Endothelial cell (in vitro differentiated cells): ENCODE results near the gene CCDC15. TPM values are rescaled to one million over a fixed set of nuclear protein-coding genes. Genes with fewer than 3 reads are reported as not detected.

Experiments
- DNase-seq: peaks from one replicate; pipeline ENCODE4 v3.0.0; 2021; ENCODE audit warnings: low spot score
- H3K27ac Mint-ChIP-seq: one replicate; pipeline ENCODE4 v1.8.0; 2021; ENCODE audit warnings: mixed read lengths, inconsistent platforms; ENCODE audit not compliant: unreplicated experiment
- H3K27me3 Mint-ChIP-seq: one replicate; pipeline ENCODE4 v1.8.0; 2021; ENCODE audit warnings: mild to moderate bottlenecking, moderate library complexity, mixed read lengths, inconsistent platforms; ENCODE audit not compliant: unreplicated experiment
- H3K36me3 Mint-ChIP-seq: one replicate; pipeline ENCODE4 v1.8.0; 2021; ENCODE audit warnings: mild to moderate bottlenecking, low read depth, mixed read lengths, inconsistent platforms; ENCODE audit not compliant: unreplicated experiment
- H3K4me1 Mint-ChIP-seq: one replicate; pipeline ENCODE4 v1.8.0; 2021; ENCODE audit warnings: mild to moderate bottlenecking, mixed read lengths, inconsistent platforms; ENCODE audit not compliant: unreplicated experiment
- H3K4me3 Mint-ChIP-seq: one replicate; pipeline ENCODE4 v1.8.0; 2021; ENCODE audit warnings: mild to moderate bottlenecking, mixed read lengths, inconsistent platforms; ENCODE audit not compliant: unreplicated experiment
- H3K9me3 Mint-ChIP-seq: one replicate; pipeline ENCODE4 v1.8.0; 2021; ENCODE audit warnings: mixed read lengths, inconsistent platforms; ENCODE audit not compliant: unreplicated experiment
- total RNA-seq: library from RNA; stranded (reverse); fragmentation: NEBNext Ultra II Directional; extraction: Animal tissue kit (Norgen Biotek cat#: 25700); gene quantifications from one replicate; pipeline ENCODE4 v1.2.1, GENCODE V29; 2021; ENCODE audit not compliant: unreplicated experiment
- TF ChIP-seq, protein P1 (sequence below): fragments of 200-600 bp; sonication (generic); IDR thresholded peaks from one replicate; pipeline ENCODE4 v1.5.0; 2021; ENCODE audit warnings: antibody characterized with exemption; ENCODE audit not compliant: unreplicated experiment

The CCDC15 gene
- total RNA-seq, 1 donor from 2014 or later, result 2.4 TPM

DNA sequence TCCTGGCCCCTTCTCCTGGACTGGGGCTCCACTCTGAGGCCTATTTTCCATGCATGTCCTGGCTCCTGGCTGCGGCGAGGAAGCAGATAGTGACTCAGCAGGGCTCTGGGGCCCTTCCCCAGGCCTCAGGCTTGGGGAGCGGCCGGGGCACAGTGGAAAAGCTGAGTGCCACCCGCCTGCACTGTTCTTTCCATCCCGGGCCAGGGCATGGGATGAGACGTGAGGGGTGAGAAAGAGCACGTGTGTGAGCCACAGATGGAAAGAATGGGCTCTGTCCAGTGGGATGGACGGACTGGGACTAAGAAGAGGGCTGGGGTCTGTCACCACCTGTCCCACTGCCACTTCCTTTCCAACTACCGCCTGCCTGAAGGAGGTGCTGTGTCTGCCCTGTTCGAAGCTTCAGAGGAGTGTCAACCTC is 121.9 kb downstream of the CCDC15 start:
- no peaks in the 10 kb centered on the region for H3K9me3 Mint-ChIP-seq
- no peak overlapping the region for H3K27ac Mint-ChIP-seq
- TF ChIP-seq, protein P1, sequence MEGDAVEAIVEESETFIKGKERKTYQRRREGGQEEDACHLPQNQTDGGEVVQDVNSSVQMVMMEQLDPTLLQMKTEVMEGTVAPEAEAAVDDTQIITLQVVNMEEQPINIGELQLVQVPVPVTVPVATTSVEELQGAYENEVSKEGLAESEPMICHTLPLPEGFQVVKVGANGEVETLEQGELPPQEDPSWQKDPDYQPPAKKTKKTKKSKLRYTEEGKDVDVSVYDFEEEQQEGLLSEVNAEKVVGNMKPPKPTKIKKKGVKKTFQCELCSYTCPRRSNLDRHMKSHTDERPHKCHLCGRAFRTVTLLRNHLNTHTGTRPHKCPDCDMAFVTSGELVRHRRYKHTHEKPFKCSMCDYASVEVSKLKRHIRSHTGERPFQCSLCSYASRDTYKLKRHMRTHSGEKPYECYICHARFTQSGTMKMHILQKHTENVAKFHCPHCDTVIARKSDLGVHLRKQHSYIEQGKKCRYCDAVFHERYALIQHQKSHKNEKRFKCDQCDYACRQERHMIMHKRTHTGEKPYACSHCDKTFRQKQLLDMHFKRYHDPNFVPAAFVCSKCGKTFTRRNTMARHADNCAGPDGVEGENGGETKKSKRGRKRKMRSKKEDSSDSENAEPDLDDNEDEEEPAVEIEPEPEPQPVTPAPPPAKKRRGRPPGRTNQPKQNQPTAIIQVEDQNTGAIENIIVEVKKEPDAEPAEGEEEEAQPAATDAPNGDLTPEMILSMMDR, result no peak
- H3K36me3 Mint-ChIP-seq, result no peaks in the 10 kb centered on the region
- DNase-seq, result no peak
- H3K27me3 Mint-ChIP-seq, result peaks cover 18% of the 10 kb centered on the region
- H3K4me3 Mint-ChIP-seq, result no peak overlapping the region
- peaks cover 8% of the 10 kb centered on the region for H3K4me1 Mint-ChIP-seq

GRCh38 chr11:125076378-125076945 is 122.5 kb downstream of the CCDC15 start:
- Mint-ChIP-seq H3K4me3 (no peak overlapping the region), H3K27ac (no peak overlapping the region), H3K36me3 (no peaks in the 10 kb centered on the region), H3K4me1 (peaks cover 2% of the 10 kb centered on the region), H3K27me3 (peaks cover 14% of the 10 kb centered on the region), H3K9me3 (no peaks in the 10 kb centered on the region)
- TF ChIP-seq, protein P1, result no peak
- DNase-seq, result no peak

DNA sequence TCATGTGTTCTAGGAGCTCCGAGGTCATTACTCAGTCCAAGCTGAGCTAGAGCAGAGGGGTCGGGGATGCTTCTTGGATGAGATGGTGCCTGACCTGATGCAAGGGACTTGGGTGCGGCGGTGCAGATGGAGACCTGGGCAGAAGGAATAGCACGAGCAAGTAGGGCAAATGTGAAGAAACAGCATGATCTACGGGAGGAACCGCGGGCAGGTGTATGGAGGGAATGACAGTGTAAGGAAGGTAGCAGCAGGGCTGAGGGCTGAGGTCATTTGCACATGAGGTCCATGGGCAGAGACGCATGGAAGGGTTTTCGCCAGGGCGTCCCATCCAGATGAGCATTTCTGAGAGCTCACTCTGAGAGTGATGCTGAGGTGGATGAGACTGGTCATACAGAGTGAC is 124.0 kb downstream of the CCDC15 start:
- DNase-seq, result no peak
- H3K36me3 Mint-ChIP-seq, result no peaks in the 10 kb centered on the region
- H3K27ac Mint-ChIP-seq, result no peak overlapping the region
- no peak overlapping the region for H3K4me3 Mint-ChIP-seq
- H3K27me3 Mint-ChIP-seq, result peaks cover 14% of the 10 kb centered on the region
- peaks cover 2% of the 10 kb centered on the region for H3K4me1 Mint-ChIP-seq
- H3K9me3 Mint-ChIP-seq, result no peaks in the 10 kb centered on the region
- TF ChIP-seq, protein P1, result no peak

DNA sequence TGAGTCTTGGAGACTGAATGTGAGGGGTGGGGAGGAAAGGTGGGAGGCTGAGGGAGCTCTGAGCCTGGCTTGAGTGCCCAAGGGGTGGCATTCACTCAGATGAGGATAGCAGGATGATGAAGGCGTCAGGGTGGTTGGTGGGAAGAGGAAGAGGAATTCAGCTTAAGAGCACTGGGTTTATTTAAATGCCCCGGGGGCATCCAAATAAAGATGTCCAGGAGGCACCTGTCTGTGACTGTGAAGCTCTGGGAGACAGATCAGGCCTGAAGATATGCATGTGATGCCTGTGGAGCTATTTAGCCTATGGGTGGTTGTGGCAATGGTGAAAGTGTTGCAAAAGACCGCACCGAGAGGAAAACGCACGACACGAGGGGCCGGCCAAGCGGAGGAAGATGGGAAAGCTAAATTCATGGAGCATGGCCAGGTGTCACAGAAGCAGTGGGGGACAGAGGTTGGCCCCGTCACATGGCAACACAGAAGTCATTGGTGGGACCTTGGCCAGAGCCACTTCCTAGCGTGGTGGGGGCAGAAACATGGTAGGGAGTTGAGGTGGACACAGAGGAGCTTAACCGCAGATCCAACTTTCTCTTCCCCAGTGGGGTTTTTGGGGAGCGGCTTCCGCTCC is 124.6 kb downstream of the CCDC15 start:
- H3K27me3 Mint-ChIP-seq, result peaks cover 17% of the 10 kb centered on the region
- no peak for DNase-seq
- peaks cover 2% of the 10 kb centered on the region for H3K4me1 Mint-ChIP-seq
- H3K36me3 Mint-ChIP-seq, result no peaks in the 10 kb centered on the region
- no peak overlapping the region for H3K27ac Mint-ChIP-seq
- TF ChIP-seq, protein P1, result no peak
- H3K9me3 Mint-ChIP-seq, result no peaks in the 10 kb centered on the region
- no peak overlapping the region for H3K4me3 Mint-ChIP-seq

GRCh38 chr11:125079151-125079877 is 125.3 kb downstream of the CCDC15 start:
- DNase-seq, result no peak
- TF ChIP-seq, protein P1, result no peak
- H3K4me1 Mint-ChIP-seq, result peaks cover 2% of the 10 kb centered on the region
- H3K27ac Mint-ChIP-seq, result no peak overlapping the region
- no peaks in the 10 kb centered on the region for H3K9me3 Mint-ChIP-seq
- no peaks in the 10 kb centered on the region for H3K36me3 Mint-ChIP-seq
- H3K27me3 Mint-ChIP-seq, result peaks cover 12% of the 10 kb centered on the region
- H3K4me3 Mint-ChIP-seq, result no peak overlapping the region
